Karpas-422 (cell line): ENCODE data around the gene ANP32B. TPM values are rescaled to one million over a fixed set of nuclear protein-coding genes. Genes with fewer than 3 reads are reported as not detected.

Experiments used
- DNase-seq: peaks from one replicate; pipeline ENCODE4 v3.0.0-alpha.2; 2015
- H2AFZ ChIP-seq: fragments of 200-600 bp; sonication (generic); 2 replicates; pipeline ENCODE4 v1.6.1; 2014; ENCODE audit warnings: antibody characterized with exemption, low read length, mixed read lengths
- H3K27ac ChIP-seq: fragments of 200-600 bp; sonication (generic); 2 replicates; pipeline ENCODE4 v1.5.1; 2014; ENCODE audit warnings: mild to moderate bottlenecking, low read length, moderate library complexity
- H3K27me3 ChIP-seq: fragments of 200-600 bp; sonication (generic); 2 replicates; pipeline ENCODE4 v1.6.1; 2014; ENCODE audit warnings: low read length, mixed read lengths
- H3K36me3 ChIP-seq: fragments of 200-600 bp; sonication (generic); 2 replicates; pipeline ENCODE4 v1.6.1; 2014; ENCODE audit warnings: low read length, mixed read lengths; ENCODE audit not compliant: insufficient read depth
- H3K4me1 ChIP-seq: fragments of 200-600 bp; sonication (generic); 2 replicates; pipeline ENCODE4 v1.6.1; 2014; ENCODE audit warnings: mild to moderate bottlenecking, low read length, mixed read lengths
- H3K4me2 ChIP-seq: fragments of 200-600 bp; sonication (generic); 2 replicates; pipeline ENCODE4 v1.6.1; 2014; ENCODE audit warnings: low read length, low read depth, mild to moderate bottlenecking; ENCODE audit not compliant: poor library complexity, severe bottlenecking
- H3K4me3 ChIP-seq: fragments of 200-600 bp; sonication (generic); 2 replicates; pipeline ENCODE4 v1.5.1; 2014; ENCODE audit warnings: mild to moderate bottlenecking, antibody characterized with exemption, low read length, mixed read lengths
- H3K79me2 ChIP-seq: fragments of 200-600 bp; sonication (generic); 2 replicates; pipeline ENCODE4 v1.6.1; 2014; ENCODE audit warnings: mild to moderate bottlenecking, low read length, mixed read lengths
- H3K9ac ChIP-seq: fragments of 200-600 bp; sonication (generic); 2 replicates; pipeline ENCODE4 v1.6.0; 2014; ENCODE audit warnings: low read length
- H3K9me2 ChIP-seq: fragments of 200-600 bp; sonication (generic), shearing (Covaris generic); replicated peaks from 2 replicates; pipeline ENCODE4 v1.6.0; 2014; ENCODE audit warnings: mild to moderate bottlenecking, low read length, moderate library complexity; ENCODE audit not compliant: insufficient read depth
- H3K9me3 ChIP-seq: fragments of 300-700, 200-600 bp; sonication (generic); 2 replicates; pipeline ENCODE4 v1.6.1; 2014; ENCODE audit warnings: low read length, mixed read lengths
- H4K20me1 ChIP-seq: fragments of 200-600 bp; sonication (generic); 2 replicates; pipeline ENCODE4 v1.6.1; 2014; ENCODE audit warnings: mild to moderate bottlenecking, antibody characterized with exemption, low read length, low read depth; ENCODE audit not compliant: insufficient read depth
- small RNA-seq: library from RNA; depleted of rRNA; stranded (forward); fragments of <200 nt; gene quantifications from one replicate; pipeline ENCODE3, GENCODE V24; 2014
- total RNA-seq: library from RNA; depleted of rRNA; stranded (reverse); fragments of >200 nt; shearing (Covaris generic); gene quantifications from 2 replicates; pipeline ENCODE4 v1.2.3, GENCODE V29; 2014; ENCODE audit warnings: low replicate concordance; rRNA removed

ANP32B gene
- total RNA-seq, 1 experiment from 2014 or later: 29.1 TPM

DNA sequence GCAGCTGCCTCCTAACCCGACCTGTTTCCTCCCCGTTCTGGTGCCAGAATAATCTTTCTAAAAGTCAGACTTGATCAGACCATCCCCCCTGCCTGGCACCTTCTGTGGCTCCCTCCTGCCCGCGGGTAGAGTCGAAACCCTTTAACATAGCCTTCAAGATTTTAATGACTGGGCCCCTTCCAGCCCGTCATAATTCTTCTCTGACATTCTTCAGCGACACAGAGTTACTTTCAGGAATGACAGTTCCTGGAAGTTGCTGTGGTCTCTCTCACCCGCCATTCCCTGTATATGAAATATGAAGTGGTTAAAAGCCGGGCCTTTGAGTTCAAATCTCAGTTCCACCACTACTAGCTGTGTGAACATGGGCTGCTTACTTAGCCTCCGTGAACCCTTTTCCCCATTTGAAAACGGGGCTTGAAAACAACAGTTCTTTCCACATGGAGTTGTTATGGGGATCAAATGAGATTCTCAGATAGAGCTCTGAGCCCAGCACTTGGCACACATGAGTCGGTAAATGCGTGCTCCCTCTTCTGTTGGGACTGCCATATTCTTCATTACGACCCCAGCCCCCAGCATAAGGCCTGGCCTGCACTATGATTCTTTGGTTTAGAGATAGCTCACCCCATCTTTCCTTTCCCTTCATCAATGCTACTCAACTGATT is 74.1 kb downstream of the ANP32B start:
- Histone ChIP-seq H3K9ac (peak overlapping the region; percentile 90), H2AFZ (no peak overlapping the region), H3K36me3 (peaks cover 4% of the 10 kb centered on the region; the same call in 1 of the 2 replicates), H3K27me3 (no peaks in the 10 kb centered on the region), H3K9me3 (no peaks in the 10 kb centered on the region), H4K20me1 (peaks cover 13% of the 10 kb centered on the region; the same call in 1 of the 2 replicates), H3K4me3 (peak overlapping the region; percentile 97), H3K4me2 (peak overlapping the region; percentile 82), H3K4me1 (peaks cover 37% of the 10 kb centered on the region), H3K79me2 (peaks cover 47% of the 10 kb centered on the region), H3K9me2 (no peaks in the 10 kb centered on the region), H3K27ac (peak overlapping the region; percentile 56)
- peak; percentile 56 for DNase-seq

DNA sequence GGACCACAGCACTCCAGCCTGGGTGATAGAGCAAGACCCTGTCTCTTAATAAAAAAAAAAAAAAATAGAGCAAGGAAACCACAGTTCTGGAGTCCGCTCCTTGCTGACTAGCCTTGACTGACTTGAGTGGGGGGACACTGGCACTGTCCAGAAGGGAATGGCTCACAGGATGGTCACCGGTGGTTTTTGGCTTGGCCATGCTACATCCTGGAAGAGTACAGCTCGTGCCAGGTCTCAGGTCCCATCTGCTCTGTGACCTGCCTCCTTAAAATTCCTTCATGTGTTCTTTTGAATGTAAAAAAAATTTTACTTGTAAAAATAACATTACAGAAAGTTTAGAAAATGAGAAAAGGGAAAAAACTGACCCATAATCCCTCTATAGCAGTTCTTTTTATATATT is 79.0 kb downstream of the ANP32B start:
- peaks cover 34% of the 10 kb centered on the region for H3K4me1 ChIP-seq
- H3K4me2 ChIP-seq: no peak overlapping the region
- peaks cover 33% of the 10 kb centered on the region for H3K36me3 ChIP-seq
- H3K9me2 ChIP-seq: no peaks in the 10 kb centered on the region
- no peak overlapping the region for H2AFZ ChIP-seq
- no peaks in the 10 kb centered on the region for H3K27me3 ChIP-seq
- DNase-seq: no peak
- no peak overlapping the region for H3K27ac ChIP-seq
- peaks cover 67% of the 10 kb centered on the region for H3K79me2 ChIP-seq
- no peak overlapping the region for H3K9ac ChIP-seq
- H3K9me3 ChIP-seq: no peaks in the 10 kb centered on the region
- peaks cover 4% of the 10 kb centered on the region; the same call in 1 of the 2 replicates for H4K20me1 ChIP-seq
- H3K4me3 ChIP-seq: no peak overlapping the region

- Histone ChIP-seq H3K27me3 (no peaks in the 10 kb centered on the region), H3K9me3 (no peaks in the 10 kb centered on the region), H3K4me1 (peaks cover 14% of the 10 kb centered on the region), H2AFZ (no peak overlapping the region), H3K79me2 (peaks cover 53% of the 10 kb centered on the region), H3K9ac (no peak overlapping the region), H3K4me2 (no peak overlapping the region), H4K20me1 (no peaks in the 10 kb centered on the region), H3K9me2 (no peaks in the 10 kb centered on the region), H3K4me3 (no peak overlapping the region), H3K27ac (no peak overlapping the region), H3K36me3 (peaks cover 48% of the 10 kb centered on the region)
- no peak for DNase-seq
These were observed 81.7 kb downstream of the ANP32B start for GRCh38 chr9:98064623-98065392.

Small RNA genes lying within 50 kb of the gene (small RNA-seq; reads per million reads assigned to genes)
- gene RNU6-918P: not detected

Other genes with a start within 250 kb of the ANP32B start
- gene FOXE1, start 130.1 kb upstream of the ANP32B start, total RNA-seq: not detected in 2 replicates
- 15.2 and 16.1 TPM in 2 replicates for gene TRMO, start 60.8 kb upstream of the ANP32B start, total RNA-seq
- not detected in 2 replicates for gene HEMGN, start 45.2 kb upstream of the ANP32B start, total RNA-seq
- 77.9 and 135 TPM in 2 replicates for gene NANS, start 73.4 kb downstream of the ANP32B start, total RNA-seq
- gene TRIM14, start 135.9 kb downstream of the ANP32B start, total RNA-seq: 17.5 and 18.3 TPM in 2 replicates
- gene CORO2A, start 209.3 kb downstream of the ANP32B start, total RNA-seq: 1.7 and 2.5 TPM in 2 replicates